B cell (primary cell): ENCODE measurements around the gene MEA1.

ENCODE experiments used
- CTCF ChIP-seq: fragments of 200-600 bp; IDR thresholded peaks from one replicate; pipeline ENCODE4 v1.8.0; 2022; ENCODE audit warnings: antibody characterized with exemption, mild to moderate bottlenecking
- EZH2 ChIP-seq: IDR thresholded peaks from 2 replicates; pipeline ENCODE4 v1.6.1; 2012; ENCODE audit warnings: borderline replicate concordance, low read depth, mild to moderate bottlenecking, moderate library complexity, low read length; ENCODE audit not compliant: insufficient read depth, poor library complexity, severe bottlenecking

DNA sequence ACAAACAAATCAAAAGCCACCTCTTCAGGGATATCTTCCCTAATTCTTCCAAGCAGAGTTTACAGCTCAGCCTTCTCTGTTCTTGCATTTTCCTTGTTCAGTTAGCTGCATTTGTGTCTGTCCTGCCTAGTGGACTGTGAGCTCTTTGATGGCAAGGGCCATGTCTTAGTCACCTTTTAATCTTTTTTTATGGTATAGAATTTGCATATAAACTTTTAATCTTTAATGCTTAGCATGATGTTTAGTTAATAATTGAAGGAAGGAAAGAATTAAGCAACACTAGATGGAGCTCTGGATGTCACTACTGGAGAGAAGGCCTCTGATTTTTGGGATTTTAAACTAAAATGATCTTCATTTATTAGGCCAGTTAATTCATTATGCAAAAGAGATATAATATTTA, 17.2 kb downstream of the MEA1 start:
- no peak for TF ChIP-seq CTCF
- TF ChIP-seq EZH2: no peak
